Left ventricle myocardium superior (tissue), 1 donor: Measurements from ENCODE around the gene PTPRN2. TPM values are rescaled to one million over a fixed set of nuclear protein-coding genes. Genes with fewer than 3 reads are reported as not detected.
A peak's percentile ranks its signal among the peaks of the same experiment; 100 is the strongest.
"Not testable (repeated sequence)": the region's sequence is repeated elsewhere in the genome, so short reads cannot be mapped to it uniquely, and the experiment has no call there.

ENCODE experiments used
- ATAC-seq: fragments of 200-7000 bp; cut with Tn5 transposase; one replicate; pipeline ENCODE4 v1.9.1; 2020; ENCODE audit warnings: mild to moderate bottlenecking, moderate library complexity
- DNase-seq: peaks from one replicate; pipeline ENCODE4 v3.0.0-alpha.2; 2020
- intact Hi-C: fragments of 100-400 bp; cut with micrococcal nuclease; formaldehyde crosslinking; loops from one replicate; pipeline ENCODE4 v1.11.0; 2022
- total RNA-seq: library from RNA; stranded (reverse); fragmentation: NEBNext Ultra II Directional; extraction: Animal tissue kit (Norgen Biotek cat#: 25700); gene quantifications from one replicate; pipeline ENCODE4 v1.2.1, GENCODE V29; 2021
- donor health status: DM: no; HTN: yes; CAD: no; lungs with severe emphysema.

Gene PTPRN2
- total RNA-seq, 1 donor from 2014 or later = 1.3 TPM

DNA sequence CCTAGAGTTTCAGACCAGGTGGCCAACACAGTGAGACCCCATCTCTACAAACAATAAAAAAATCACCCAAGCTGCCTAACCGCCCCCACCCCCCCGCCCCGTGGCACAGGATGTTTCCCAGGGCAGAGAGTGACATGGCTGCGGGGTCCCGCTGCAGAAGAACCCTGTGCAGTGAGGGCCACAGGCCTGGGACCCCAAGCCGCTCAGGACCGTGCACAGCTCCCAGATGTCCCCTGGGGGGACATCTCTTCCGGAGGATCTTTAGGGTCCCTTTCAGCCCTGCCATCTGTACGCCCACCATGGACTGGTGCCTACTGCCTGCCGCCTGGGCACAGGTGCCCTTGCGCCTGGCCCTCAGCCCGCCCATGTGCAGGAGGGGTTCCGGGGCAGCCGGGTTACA, 877.2 kb downstream of the PTPRN2 start:
- intact Hi-C loops = no loop called here
- no peak for ATAC-seq
- no peak for DNase-seq

- DNase-seq (no peak), ATAC-seq (no peak)
- intact Hi-C loops = no loop called here
These were observed 877.9 kb downstream of the PTPRN2 start for GRCh38 chr7:157709531-157710251.

DNA sequence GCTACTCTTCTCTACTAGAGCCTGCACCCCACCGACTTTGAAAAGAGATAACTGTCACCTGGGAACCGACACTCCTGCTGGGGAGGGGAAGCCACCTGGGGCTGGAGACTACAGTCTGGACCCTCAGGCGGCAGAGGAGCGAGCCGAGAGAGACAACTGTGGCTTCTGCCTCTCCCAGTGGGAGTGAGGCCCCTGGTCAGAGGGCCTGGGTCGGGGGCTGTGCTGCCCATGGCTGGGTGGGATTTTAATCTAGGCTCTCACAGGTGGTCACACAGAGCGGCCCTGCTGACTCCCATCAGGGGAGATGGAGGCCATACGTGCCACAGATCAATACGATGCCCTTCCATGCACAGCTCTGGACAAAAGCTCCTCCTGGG, 878.7 kb downstream of the PTPRN2 start:
- intact Hi-C loops = no loop called here
- ATAC-seq (no peak), DNase-seq (no peak)

DNA sequence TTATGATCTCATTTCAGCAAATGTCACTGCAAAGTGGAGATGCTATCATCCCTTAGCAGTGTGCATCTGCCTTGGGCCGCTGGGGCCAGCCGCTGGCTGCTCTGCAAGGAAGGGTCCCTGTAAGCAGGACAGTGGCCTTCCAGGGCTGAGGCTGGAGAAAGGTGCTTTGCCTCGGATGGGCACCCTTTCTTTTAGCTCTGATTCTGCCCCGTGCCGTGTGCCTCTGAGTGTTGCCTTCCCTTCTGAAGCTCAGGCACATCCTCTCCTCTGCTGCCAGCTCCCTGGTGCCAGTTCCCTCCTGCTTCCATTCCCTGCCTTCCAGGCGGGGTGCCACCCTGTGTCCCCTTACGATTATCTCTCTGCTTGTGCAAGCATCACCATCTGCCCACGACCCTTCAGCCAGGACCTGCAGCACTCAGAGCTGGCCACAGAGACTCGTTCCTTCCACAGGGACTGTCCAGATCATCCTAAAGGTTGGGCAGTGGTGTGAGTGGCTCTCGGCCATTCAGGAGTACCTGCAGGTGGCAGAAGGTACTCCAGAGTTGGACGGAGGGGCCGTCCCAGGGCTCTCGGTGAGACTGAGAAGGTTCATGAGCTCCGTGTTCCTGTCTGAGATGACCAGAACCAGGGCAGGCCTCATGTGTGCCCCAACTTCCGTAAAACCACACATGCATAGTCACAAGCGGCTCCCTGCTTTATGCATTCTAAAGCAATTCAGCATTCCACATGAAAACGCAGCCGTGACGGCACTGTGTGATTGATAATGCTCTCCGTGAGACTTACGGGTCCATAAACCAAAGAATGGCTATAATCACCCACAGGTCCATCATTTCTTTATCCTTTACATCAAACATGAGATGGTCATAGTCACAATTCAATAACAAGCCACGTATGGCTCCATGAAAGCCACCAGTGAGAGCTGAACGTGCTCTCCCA, 879.4 kb downstream of the PTPRN2 start:
- DNase-seq (no peak), ATAC-seq (no peak)
- intact Hi-C loops = no loop called here

DNA sequence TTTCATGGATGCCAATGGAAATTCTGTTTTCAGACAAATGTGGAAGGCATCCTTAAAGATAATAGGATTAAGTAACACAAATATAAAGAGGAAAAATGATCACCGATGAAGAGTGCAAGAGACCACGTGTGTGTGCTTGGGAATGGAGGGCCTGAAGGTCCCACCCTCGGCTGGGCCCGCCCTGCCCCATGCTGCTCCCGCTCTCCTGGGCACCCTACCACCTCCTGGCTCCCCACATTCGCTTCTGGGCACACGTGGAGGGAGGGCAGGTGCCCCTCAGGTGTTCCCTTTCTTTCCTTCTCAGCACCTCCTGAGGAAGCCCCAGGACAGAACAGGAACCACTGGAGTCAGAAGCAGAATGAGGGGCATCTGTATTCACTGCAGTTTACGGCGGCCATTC, 883.3 kb downstream of the PTPRN2 start:
- intact Hi-C loops = no loop called here
- no peak for ATAC-seq
- DNase-seq = no peak

DNA sequence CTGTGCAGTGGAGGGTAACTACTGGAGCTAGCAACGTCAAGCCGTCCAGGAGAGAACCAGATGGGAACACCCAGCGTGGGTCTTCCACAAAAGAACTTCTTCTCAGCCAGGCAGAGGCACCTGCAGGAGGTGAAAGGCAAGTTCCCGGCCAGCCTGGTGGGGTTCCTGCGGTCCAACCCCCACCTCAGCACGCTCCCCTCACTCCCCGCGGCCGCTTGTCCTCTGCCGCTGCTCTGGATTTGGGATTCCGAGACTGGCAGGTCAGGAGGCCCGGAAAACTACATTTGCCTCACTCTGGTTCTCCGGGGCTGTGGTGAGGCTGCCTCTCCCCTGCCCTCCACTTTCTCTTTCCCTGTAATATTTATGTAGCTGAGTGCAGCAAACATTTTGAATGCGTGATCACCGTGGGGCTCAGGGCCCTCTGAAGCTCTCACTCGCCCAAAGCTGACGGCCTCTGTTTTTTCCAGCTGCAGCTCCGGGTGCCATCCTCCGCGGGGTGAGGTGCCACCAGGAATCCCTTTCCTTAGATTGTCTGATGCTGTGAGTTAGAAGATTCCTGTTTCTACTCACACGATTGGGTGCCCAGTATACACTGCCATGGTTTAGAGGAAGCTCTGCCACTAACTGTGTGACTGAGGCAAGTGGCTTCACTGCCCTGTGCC, 884.0 kb downstream of the PTPRN2 start:
- ATAC-seq (no peak), DNase-seq (no peak)
- intact Hi-C loops = no loop called here

- DNase-seq (no peak), ATAC-seq (no peak)
- intact Hi-C loops = no loop called here
These were observed 884.5 kb downstream of the PTPRN2 start for GRCh38 chr7:157703131-157703530.

DNA sequence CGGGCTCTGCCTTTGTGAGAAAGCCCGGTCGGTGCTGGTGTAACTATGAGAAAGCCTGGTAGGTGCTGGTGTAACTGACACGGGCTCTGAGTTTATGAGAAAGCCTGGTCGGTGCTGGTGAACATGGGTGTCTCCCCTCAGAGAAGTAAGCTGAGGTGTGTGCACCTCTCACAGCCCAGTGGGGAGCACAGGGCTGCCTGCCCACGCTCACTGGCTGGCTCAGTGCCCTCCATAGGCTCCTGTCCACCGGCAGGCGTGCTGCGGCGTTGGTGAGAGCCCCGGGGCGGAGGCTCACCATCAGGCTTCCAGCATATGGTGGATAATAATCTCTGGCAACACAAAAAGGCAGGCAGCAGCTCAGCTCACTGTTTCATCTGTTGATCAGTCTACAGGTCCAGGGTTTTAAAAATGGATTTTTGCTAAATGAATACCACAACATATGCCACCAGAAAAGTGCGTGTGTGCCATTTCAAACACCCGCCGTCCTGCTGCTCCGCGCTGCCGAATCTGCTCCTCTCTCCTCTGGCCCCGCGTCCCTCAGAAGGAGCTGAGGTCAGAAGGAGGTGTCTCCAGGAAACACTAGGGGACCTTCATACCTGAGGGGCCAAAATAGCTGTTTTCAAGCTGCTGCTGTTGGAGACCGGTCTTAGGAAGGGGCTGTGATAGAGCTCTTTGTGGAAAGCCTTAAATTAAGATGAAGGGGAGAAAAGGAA, 885.2 kb downstream of the PTPRN2 start:
- ATAC-seq (no peak), DNase-seq (no peak)
- intact Hi-C loops = no loop called here

DNA sequence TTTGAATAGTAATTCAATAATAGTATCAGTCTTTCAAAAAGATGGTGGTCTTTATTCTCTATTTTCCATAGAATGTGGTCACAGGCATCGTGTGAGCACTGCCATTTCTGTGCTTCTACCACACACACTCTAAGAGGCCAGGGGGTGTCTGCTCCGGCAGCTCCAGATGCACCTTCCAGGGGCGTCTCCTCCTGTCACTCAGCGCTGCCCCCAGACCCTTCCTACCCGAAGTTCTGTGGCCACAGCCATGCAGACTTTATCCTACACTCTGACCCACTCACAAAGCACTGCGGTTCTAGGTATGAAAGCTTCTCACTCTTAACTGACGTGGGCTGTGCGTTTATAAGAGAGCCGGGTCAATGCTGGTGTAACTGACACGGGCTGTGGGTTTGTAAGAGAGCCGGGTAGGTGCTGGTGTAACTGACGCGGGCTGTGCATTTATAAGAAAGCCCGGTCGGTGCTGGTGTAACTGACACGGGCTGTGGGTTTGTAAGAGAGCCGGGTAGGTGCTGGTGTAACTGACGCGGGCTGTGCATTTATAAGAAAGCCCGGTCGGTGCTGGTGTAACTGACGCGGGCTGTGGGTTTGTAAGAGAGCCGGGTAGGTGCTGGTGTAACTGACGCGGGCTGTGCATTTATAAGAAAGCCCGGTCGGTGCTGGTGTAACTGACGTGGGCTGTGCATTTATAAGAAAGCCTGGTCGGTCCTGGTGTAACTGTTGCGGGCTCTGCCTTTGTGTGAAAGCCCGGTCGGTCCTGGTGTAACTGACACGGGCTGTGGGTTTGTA, 886.0 kb downstream of the PTPRN2 start:
- intact Hi-C loops, ATAC-seq, DNase-seq: not testable (repeated sequence)

- ATAC-seq = no peak
- intact Hi-C loops = no loop called here
- no peak for DNase-seq
These were observed 887.2 kb downstream of the PTPRN2 start for GRCh38 chr7:157700231-157701005.

GRCh38 chr7:157699357-157700013, 888.1 kb downstream of the PTPRN2 start:
- ATAC-seq (no peak), DNase-seq (no peak)

GRCh38 chr7:157697287-157697686, 890.3 kb downstream of the PTPRN2 start:
- ATAC-seq, intact Hi-C loops, DNase-seq: not testable (repeated sequence)

More at GRCh38 chr7:157699357-157700013, 888.1 kb downstream of the PTPRN2 start:
- intact Hi-C loops = no loop called here

DNA sequence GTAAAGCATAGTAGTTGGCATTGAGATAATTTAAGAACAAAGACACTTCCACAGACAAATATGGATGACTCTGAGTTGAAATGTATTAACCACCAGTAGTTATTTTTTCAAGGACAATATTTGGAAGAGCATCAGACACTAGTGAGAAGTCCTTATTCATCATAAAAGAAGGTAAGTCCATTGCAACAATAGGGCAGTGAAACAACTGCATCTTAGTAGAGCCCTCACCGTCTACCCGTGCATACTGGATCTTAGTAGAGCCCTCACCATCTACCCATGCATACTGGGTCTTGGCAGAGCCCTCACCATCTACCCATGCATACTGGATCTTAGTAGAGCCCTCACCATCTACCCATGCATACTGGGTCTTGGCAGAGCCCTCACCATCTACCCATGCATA, 892.0 kb downstream of the PTPRN2 start:
- intact Hi-C loops, ATAC-seq, DNase-seq: not testable (repeated sequence)

DNA sequence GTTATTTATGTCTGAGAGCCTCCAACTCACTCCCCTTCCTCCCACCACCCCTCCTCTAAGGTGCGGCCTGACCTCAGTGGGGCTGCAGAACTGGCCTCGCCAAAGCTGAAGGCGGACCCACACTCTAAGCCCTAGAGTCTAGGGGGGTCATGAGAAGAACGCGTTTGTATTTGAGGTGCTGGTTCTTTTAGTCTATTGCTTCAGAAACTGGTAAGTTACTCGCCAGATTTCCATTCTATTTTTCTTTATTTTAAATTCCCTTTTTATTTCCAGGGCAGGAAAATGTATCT, 893.3 kb downstream of the PTPRN2 start:
- DNase-seq (no peak), ATAC-seq (no peak)
- intact Hi-C loops = no loop called here

- ATAC-seq = no peak
- intact Hi-C loops = no loop called here
- peak; percentile 20 for DNase-seq
These were observed 893.9 kb downstream of the PTPRN2 start for GRCh38 chr7:157693521-157694375.

GRCh38 chr7:157693071-157693520, 894.5 kb downstream of the PTPRN2 start:
- intact Hi-C loops = no loop called here
- DNase-seq (peak; percentile 31), ATAC-seq (no peak)
